HG03354 (cell line): Measurements from ENCODE around the gene QRICH2.
"Not testable (repeated sequence)": the region's sequence is repeated elsewhere in the genome, so short reads cannot be mapped to it uniquely, and the experiment has no call there.

ENCODE experiments used
- ATAC-seq: cut with Tn5 transposase; IDR thresholded peaks from one replicate; pipeline ENCODE4 v1.9.1; 2021; ENCODE audit warnings: mild to moderate bottlenecking; ENCODE audit not compliant: unreplicated experiment, poor library complexity, severe bottlenecking

QRICH2 gene

GRCh38 chr17:76234354-76234679, 73.8 kb downstream of the QRICH2 start:
- ATAC-seq = no peak

GRCh38 chr17:76233588-76234353, 74.3 kb downstream of the QRICH2 start:
- no peak for ATAC-seq

GRCh38 chr17:76232342-76232741, 75.7 kb downstream of the QRICH2 start:
- ATAC-seq = no peak

- ATAC-seq = not testable (repeated sequence)
Observed at GRCh38 chr17:76226749-76227148, 81.3 kb downstream of the QRICH2 start.

- ATAC-seq = not testable (repeated sequence)
Observed at GRCh38 chr17:76225373-76226086, 82.5 kb downstream of the QRICH2 start.
